Midbrain (tissue), 1 donor: ENCODE measurements around the gene CTH.
"Not testable (repeated sequence)": the region's sequence is repeated elsewhere in the genome, so short reads cannot be mapped to it uniquely, and the experiment has no call there.

ENCODE experiments used
- DNase-seq: peaks from one replicate; lab custom pipeline; 2025; lab: John Stamatoyannopoulos, UW

CTH gene

GRCh38 chr1:70409136-70409535 is 1.9 kb upstream of the CTH start:
- DNase-seq: no peak

DNA sequence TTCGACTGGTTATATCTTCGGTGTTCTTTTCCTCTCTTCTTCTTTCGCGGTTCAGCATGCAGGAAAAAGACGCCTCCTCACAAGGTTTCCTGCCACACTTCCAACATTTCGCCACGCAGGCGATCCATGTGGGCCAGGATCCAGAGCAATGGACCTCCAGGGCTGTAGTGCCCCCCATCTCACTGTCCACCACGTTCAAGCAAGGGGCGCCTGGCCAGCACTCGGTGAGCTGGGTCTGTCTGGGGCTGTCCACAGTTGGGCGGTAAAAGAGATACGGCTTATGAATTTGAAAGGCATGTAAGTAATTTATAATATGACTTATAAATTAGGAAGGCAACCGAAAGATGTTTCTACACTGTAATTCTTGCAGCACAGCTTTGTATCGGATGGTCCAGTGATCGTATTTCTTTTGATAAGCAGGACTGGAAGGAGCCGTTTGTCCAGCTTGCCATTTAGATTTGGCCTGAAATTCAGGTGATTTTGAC is 334 bp downstream of the CTH start:
- no peak for DNase-seq

GRCh38 chr1:70415882-70416281 is 4.8 kb downstream of the CTH start:
- no peak for DNase-seq

- DNase-seq: not testable (repeated sequence)
Measured at GRCh38 chr1:70418973-70419734, 8.1 kb downstream of the CTH start.

- no peak for DNase-seq
Measured at GRCh38 chr1:70420320-70420719, 9.3 kb downstream of the CTH start.

- DNase-seq: no peak
Measured at GRCh38 chr1:70426154-70427131, 15.4 kb downstream of the CTH start.

DNA sequence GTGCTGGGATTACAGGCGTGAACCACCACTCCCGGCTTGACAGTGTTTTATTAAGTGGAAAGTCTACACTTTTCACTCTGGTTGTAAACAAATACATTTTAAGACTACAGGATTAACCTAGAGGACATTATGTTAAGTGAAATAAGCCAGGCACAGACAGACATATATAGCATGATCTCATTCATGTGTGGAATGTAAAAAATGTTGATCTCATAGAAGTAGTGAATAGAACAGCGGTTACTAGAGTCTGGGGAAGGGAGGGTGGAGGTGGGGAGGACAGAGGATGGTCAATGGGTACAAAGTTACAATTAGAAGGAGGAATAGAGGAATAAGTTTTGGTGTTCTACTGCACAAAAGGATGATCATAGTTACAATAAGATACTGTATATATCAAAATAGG is 16.9 kb downstream of the CTH start:
- no peak for DNase-seq

GRCh38 chr1:70429219-70429618 is 18.2 kb downstream of the CTH start:
- no peak for DNase-seq

GRCh38 chr1:70429757-70430156 is 18.7 kb downstream of the CTH start:
- no peak for DNase-seq

- no peak for DNase-seq
Measured at GRCh38 chr1:70431317-70431716, 20.2 kb downstream of the CTH start.

DNA sequence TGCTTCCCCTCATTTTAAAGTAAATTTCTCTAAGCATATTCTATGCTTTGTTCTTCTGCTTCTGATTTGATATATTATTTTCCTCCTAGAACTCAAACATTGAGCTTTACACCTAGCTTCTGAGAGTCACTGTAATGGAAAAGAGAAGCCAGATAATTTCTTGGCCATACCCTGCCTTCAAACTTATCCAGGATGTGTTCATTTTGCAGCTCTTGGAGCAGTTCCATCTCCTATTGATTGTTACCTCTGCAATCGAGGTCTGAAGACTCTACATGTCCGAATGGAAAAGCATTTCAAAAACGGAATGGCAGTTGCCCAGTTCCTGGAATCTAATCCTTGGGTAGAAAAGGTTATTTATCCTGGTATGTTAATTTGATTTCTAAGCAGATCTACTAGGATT is 20.8 kb downstream of the CTH start:
- no peak for DNase-seq

GRCh38 chr1:70434253-70434859 is 23.3 kb downstream of the CTH start:
- no peak for DNase-seq

DNA sequence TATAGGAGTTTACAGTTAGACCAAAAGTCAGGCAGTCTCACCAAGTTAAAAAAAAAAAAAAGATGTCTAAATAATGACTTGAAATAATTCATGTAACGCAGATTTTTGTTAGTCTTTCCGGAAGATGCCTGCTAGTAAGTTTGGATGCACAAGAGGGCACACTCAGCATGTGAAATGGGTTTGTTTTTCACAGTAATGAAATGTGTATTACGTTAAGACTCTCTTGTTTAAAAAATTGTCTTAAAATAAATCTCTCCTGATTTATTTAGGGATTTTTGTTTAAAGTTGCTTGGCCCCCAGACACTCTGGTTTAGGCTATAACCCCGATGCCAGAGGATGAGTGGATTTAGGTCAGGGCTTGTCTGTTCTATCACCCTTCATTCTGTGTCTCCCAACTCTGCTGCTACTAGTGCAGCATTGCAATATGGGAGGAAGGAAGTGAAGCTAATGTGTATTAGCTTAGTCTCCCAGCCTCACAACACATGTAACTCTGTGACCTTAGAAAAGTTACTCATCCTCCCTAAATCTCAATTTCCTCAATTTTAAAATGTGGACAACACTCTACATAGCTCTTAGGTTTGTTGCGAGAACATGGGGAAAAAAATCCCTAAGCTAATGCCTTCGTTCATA is 25.7 kb downstream of the CTH start:
- no peak for DNase-seq

DNA sequence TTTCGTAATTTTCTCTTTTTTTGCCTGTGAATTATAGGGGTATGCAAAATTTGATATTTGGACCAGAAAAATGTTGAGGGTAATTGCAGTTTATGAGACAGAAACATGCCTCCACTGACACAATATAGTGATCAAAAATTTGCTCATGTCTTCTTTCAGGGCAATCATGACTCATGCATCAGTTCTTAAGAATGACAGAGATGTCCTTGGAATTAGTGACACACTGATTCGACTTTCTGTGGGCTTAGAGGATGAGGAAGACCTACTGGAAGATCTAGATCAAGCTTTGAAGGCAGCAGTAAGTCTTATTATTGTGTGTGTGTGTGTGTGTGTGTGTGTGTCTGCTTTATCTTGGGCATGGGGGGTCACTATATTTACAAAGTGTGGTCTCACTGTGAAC is 27.5 kb downstream of the CTH start:
- DNase-seq: no peak

DNA sequence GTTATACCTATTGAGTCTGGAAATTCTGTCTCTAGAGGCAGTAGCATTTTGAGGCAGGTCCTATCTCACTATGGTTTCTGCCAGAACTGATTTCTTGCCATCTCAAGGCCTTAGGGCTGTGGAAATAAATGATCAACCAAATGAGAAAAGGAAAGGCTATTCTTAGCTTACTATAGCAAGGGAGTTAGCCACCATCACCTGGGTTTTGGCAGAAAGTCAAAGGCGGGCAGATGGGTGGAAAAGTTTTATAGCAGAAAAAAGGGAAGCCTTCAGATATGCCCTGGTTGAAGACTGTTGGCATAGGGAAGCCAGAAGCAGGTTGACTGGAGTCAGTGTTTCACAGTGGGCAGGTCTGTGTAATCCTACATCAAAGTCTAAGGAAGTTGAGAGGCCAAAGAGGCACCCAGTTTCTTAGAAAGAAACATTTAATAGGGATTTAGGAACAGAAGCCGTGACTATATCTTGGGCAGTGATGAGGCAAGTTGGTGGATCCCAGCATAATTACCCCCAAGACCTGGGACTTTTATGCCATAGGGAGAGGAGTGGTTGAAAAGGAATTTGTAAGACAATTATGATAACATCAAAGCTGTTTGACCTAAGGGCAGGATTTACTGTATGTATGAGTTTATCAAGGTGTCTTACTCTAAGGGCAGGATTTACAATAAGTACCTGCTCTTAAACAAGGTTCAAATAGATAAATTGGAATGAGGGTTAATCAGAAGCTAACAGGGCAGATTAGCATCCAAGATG is 29.7 kb downstream of the CTH start:
- DNase-seq: no peak

GRCh38 chr1:70441392-70442035 is 30.4 kb downstream of the CTH start:
- no peak for DNase-seq

- no peak for DNase-seq
Measured at GRCh38 chr1:70442490-70442889, 31.4 kb downstream of the CTH start.

DNA sequence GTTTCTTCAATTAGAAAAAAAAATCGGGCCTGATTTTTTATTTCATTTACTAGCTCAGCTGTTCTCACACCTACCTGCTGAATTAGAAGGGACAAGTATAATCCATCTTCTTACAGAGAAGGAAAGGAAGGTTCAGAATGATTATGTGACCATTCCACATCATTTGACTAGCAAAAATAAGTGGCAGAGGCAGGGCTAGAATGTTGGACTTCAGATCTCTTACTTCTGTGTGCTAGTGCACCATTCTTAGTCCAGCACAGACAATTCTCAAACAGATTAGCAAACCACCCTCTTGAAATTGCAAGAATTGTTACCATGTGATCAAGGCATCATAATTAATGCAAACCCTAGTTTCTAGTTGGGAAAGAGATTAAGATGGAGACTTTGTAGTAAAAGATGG is 32.7 kb downstream of the CTH start:
- no peak for DNase-seq

- no peak for DNase-seq
Measured at GRCh38 chr1:70449049-70449448, 38.0 kb downstream of the CTH start.

DNA sequence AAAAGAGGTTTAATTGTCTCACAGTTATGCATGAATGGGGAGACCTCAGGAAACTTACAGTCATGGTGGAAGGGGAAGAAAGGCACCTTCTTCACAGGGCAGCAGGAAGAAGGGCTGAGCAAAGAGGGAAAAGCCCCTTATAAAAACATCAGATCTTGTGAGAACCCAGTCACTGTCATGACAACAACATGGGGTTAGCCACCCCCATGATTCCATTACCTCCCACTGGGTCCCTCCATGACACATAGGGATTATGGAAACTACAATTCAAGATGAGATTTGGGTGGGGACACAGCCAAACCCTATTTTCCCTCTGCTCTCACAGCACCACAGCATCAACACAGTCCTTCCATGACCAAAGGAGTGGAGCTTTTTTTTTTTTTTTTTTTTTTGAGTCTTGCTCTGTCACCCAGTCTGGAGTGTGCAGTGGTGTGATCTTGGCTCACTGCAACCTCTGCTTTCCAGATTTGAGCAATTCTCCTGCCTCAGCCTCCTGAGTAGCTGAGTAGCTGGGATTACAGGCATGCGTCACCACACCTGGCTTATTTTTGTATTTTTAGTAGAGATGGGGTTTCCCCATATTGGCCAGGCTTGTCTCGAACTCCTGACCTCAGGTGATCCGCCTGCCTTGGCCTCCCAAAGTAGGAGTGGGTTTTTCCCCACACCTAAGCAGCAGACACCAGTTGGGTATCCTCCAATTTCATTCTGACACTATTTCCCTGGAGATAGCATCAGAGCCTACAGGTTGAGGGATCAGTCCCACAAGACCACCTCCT is 41.3 kb downstream of the CTH start:
- not testable (repeated sequence) for DNase-seq
